Stimulated activated naive CD4-positive, alpha-beta T cell treated with Interleukin-2 at 50 U/mL for 16 hours (primary cell): ENCODE data around the gene IGF1R.

Source experiments
- DNase-seq: peaks from one replicate; lab custom pipeline; 2025; lab: John Stamatoyannopoulos, UW

IGF1R gene

GRCh38 chr15:98798375-98798893 lies 150.1 kb downstream of the IGF1R start:
- no peak for DNase-seq

DNA sequence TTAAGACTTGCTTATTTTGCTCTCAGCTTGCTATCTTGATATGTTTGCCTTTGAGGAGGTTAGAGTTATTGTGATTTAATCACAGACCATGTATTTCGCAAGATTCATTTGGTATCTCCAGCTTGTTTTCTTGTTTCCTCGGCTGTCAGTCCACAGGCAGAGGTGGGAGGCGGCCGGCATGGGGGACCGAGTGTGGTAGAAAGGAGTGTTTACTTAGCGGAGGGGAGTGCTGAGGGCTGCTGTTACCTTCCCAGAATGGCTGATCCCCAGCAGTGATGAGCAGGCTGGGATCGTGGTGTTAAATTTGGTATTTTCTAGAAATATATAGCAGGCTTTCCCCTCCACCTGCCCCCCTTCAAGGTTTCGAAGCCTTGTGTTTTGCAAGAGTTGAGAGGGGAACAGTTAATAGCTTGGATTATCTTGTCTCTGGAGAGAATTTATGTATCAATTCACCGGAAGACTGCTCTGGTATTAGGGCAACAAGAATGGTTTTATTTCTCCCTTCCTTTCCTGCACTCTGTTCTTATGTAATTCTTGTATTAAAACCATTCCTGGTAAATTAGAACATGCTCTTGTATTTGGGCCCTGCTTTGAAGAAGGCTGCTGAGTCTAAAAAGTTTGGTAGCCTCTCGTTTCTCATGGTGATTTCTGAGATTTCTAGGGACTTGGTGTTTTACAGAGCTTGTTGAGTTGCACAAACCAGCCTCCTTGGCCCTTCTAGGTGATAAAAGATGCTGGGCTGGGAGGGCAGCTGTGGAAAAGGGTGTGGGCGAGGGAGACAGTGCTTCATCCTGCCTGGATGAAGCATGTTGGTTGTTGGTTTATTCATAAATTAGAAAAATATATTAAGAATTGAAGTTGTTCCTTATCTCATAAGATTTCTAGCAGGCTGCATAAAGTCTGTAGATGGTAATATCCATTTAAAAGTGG lies 151.4 kb downstream of the IGF1R start:
- DNase-seq, result no peak

DNA sequence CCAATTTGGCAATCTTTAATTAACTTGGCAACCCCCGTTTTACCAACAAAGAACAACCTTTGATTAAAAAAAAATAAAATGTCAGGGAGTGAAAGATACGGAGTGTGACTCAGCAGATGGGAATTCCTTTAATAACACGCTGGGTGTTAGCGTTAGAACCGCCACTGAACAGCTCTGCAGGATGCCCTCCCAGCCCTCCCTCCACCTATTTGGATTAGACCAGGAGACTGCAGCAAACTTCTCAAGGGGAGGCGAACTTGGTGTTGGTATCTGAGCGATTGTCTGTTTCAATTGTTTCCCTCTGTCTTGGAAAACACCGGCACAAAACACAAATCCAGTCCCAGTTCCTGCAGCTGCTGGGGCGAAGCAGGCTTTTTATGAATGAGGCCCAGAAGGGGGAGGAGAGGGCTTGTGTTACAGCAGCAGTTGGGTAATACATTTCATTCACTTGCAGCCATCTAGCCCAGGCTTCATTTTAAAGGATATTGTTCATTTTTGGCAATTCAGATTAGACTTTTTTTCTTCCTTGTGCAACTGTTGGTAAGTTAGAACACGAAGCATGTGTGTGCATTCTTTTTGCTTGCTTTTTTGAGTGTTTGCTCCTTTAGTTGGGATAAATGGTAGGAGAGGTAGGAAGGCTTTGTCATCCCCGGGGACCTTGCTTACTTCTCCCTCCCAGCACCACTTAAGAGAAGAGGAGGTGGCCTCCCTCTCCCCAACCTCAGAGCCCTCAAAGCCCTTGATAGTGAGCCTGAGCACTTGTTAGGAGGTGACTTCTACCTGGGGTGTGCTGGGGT lies 152.3 kb downstream of the IGF1R start:
- no peak for DNase-seq

- DNase-seq, result no peak
These were observed 152.9 kb downstream of the IGF1R start for GRCh38 chr15:98801234-98801561.

GRCh38 chr15:98802187-98802586 lies 153.8 kb downstream of the IGF1R start:
- no peak for DNase-seq

DNA sequence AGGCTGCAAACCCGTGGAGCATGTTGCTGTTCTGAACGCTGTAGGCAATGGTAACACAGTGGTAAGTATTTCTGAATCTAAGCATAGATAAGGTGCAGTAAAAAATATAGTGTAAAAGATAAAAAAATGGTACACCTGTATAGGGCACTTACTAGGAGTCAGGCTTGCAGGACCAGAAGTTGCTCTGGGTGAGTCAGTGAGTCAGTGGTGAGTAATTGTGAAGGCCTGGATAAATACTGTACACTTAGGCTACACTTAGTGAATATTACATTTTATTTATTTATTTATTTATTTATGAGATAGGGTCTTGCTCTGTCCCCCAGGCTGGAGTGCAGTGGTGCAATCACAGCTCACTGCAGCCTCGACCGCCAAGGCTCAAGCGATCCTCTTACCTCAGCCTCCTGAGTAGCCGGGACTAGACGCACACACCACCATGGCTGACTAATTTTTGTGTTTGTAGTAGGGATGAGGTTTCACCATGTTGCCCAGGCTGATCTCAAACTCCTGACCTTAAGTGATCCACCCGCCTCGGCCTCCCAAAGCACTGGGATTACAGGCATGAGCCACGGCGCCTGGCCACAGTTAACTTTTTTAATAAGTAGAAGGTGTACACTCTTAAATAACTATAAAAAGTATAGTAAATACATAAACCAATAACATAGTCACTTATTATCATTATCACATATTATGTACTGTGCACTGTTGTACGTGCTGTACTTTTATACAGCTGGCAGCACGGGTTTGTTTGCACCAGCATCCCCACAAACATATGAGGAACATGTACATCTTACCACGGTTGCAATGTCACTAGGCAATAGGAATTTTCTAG lies 155.1 kb downstream of the IGF1R start:
- no peak for DNase-seq

- DNase-seq, result no peak
These were observed 155.7 kb downstream of the IGF1R start for GRCh38 chr15:98804057-98804380.

DNA sequence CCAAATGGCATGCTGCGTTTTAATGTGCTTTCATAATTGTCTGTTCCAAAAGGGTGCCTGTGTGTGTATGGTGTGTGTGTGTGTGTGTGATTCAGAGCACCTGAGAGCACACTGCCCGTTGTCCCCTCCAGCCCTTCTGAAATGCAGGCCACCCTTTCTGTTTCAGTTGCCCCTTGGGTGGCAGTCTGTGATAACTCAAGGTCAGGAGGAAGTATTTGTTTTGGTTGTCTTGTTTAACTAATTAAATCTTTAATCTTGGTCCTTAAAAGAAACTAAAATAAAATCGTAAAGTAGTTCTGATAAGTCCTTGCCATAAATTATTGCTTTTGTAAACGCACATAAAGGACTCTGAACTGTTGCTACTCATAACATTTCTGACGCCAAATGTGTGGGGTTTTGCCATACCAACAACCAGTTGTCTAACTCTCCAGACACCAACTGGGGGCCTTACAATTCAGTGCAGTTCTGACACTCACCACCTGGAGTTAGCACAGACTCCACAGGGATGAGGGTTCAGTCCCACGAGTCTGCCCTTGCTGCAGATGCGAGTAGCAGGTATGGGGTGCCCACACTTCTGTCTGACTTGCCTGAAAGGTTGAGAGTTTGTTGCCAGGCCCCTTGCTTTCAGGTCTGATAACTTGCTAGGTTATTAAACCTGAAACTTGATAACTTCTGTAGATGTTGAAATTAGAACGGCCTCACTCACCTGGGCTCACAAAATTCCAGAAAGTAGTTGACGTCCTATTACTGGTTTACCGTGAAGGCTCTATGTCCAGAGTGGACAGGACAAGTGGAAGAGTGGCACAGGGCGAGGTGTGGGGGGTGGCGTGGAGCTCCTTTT lies 157.3 kb downstream of the IGF1R start:
- no peak for DNase-seq

DNA sequence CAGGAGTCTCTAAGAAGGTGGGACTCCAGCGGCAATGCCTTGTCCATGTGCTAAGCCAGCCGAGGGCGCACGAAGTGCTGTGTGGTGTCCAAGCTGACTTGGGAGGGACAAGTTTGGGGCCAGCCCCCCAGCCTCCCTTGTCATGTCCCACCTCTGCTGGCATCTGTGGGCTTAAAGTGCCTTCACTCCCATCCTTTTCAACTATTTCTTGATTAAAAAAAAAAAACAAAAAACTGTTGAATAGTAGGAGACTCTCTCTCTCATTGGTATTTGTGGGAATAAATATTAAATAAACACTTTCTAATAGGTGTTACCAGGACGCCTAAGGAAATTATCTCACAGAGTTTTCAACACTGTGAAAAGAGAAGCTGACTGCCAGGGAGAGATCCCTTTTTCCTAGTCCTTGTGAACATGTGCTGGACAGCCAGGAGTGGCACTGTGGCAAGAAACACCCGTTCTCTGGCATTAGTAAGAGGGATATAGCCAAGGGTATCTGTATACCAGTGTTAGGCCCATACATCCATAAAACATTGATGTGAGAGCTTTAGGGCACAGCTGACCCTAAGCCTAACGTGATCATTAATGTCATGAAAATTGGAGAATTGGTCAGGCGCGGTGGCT lies 158.0 kb downstream of the IGF1R start:
- DNase-seq, result no peak

GRCh38 chr15:98807262-98807661 lies 158.9 kb downstream of the IGF1R start:
- DNase-seq, result no peak

DNA sequence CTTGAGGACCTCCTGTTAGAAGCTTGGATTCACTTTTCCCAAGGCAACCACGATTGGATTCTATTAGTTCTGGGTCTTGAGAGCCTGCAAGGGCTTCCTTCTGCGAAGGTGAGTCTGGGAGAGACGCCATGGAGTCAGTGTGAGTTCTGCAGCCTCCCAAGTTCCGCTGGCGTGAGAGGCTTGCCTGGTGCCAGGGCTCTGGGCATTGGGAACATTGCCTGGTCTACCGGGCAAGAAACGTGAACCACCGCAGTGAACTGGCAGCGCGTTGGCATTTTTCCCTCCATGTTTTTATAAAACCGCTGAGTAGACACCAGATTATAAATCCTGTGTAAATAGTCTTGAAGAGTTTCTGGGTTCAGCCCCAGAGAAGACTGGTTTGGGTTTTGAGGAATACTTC lies 160.9 kb downstream of the IGF1R start:
- DNase-seq, result no peak

DNA sequence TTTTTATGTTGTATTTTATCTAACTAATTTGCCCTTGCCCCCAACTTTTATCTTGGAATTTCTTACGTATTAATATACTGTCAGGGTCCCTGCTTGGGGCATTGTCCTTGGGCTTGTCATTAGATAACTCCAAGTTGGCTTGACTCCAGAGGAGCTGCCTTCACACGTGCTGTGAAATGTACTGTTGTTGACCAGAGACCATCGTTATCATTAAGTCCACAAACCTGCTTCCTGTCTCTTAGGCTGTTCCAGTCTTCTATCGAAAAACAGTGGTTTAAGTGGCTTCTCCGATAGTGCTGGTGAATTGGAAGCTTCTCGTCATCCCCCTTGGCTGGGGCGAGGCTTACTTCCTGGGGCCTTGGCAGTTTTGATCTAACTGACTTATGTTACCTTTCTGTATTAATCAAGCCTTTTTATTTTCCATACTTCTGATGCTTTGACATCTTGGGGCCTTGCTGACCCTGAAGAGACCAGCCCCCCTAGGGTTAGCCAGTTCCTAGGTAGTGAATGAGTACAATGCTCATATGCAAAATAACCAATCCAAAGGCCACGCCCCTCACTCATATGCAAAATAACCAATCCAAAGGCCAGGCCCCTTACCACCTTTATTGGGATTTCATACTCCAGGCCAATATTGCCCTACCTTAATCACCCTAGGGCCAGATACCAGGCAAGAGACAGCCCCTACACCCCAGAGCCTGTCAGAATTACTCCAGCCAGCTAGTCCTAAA lies 164.5 kb downstream of the IGF1R start:
- DNase-seq, result no peak

- no peak for DNase-seq
These were observed 165.6 kb downstream of the IGF1R start for GRCh38 chr15:98813951-98814350.

- no peak for DNase-seq
These were observed 166.9 kb downstream of the IGF1R start for GRCh38 chr15:98815207-98815606.

GRCh38 chr15:98817745-98818144 lies 169.4 kb downstream of the IGF1R start:
- DNase-seq, result no peak

GRCh38 chr15:98823012-98823458 lies 174.7 kb downstream of the IGF1R start:
- DNase-seq, result no peak

- DNase-seq, result no peak
These were observed 175.3 kb downstream of the IGF1R start for GRCh38 chr15:98823616-98824015.

DNA sequence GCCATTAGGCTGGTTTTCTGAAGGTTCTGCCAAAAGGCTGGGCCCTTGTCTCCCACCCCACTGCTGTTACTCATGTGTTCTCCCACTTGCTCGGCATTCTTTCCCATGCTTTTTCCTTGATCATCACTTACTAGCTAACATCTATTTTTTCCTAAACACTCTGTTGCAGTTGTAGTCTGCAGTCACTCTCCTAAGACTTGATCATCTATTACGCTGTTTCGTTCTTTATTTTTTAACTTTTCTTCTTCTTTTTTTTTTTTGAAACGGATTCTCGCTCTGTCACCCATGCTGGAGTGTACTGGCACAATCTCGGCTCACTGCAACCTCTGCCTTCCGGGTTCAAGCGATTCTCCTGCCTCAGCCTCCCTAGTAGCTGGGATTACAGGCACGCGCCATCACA lies 176.3 kb downstream of the IGF1R start:
- DNase-seq, result no peak

DNA sequence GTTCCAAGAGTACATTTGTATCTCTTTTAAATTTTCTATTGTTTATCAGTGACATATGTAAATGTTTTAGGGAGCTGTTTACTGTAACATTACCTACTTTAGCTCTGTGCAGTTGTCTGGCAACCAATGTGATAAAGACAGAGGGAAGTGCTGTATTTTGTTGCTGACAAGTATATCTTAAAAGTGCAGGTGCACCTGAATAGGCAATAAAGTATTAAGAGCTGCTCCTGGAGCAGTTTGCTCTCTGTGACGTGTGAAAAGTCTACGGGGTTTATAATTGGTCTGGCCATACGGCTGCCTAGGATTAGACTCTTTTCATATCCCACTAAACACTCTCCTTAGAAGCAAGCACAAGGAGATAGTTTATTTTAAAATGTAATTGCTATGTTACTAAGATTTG lies 178.3 kb downstream of the IGF1R start:
- no peak for DNase-seq

- DNase-seq, result no peak
These were observed 178.9 kb downstream of the IGF1R start for GRCh38 chr15:98827217-98827616.
